Heart left ventricle (tissue), 16 donors: ENCODE measurements around the gene KNL1. TPM values are rescaled to one million over a fixed set of nuclear protein-coding genes. Genes with fewer than 3 reads are reported as not detected.
"Not testable (repeated sequence)": the region's sequence is repeated elsewhere in the genome, so short reads cannot be mapped to it uniquely, and the experiment has no call there.

Experiments used
- ATAC-seq, 4 donors: fragments of 200-7000 bp; cut with Tn5 transposase; one replicate each; pipeline ENCODE4 v1.9.1; 2020 to 2022; ENCODE audit warnings: moderate library complexity in 4 of 4, mild to moderate bottlenecking in 3 of 4, moderate number of reproducible peaks in 1 of 4
- DNase-seq, 5 donors: peaks; one replicate each; pipeline ENCODE4 v3.0.0-alpha.2; 2020
- H3K27ac ChIP-seq, 12 donors: fragments of 200-600 bp; sonication (generic) in 4 of 12; one replicate each; pipeline versions ENCODE4 v1.5.0 to v1.8.0; 2016 to 2022; ENCODE audit warnings: mild to moderate bottlenecking in 2 of 12
- H3K27me3 ChIP-seq, 9 donors: fragments of 200-600 bp; sonication (generic) in 2 of 9; one replicate each; pipeline versions ENCODE4 v1.5.1 to v1.8.0; 2016 to 2022; ENCODE audit warnings: mild to moderate bottlenecking in 3 of 9
- H3K36me3 ChIP-seq, 9 donors: fragments of 200-600 bp; sonication (generic) in 2 of 9; one replicate each; pipeline versions ENCODE4 v1.5.0 to v1.8.0; 2018 to 2022; ENCODE audit warnings: mild to moderate bottlenecking in 2 of 9
- H3K4me1 ChIP-seq, 12 donors: fragments of 200-600 bp; sonication (generic) in 4 of 12; one replicate each; pipeline versions ENCODE4 v1.5.0 to v1.8.0; 2016 to 2022; ENCODE audit warnings: mild to moderate bottlenecking in 3 of 12
- H3K4me3 ChIP-seq, 12 donors: fragments of 200-600 bp; sonication (generic) in 4 of 12; one replicate each; pipeline versions ENCODE4 v1.5.0 to v1.8.0; 2017 to 2022; ENCODE audit warnings: mild to moderate bottlenecking in 9 of 12, moderate library complexity in 4 of 12
- H3K9me3 ChIP-seq, 12 donors: fragments of 200-600 bp; sonication (generic) in 4 of 12; one replicate each; pipeline versions ENCODE4 v1.5.0 to v1.8.0; 2016 to 2022; ENCODE audit warnings: mild to moderate bottlenecking in 1 of 12
- POLR2A ChIP-seq, 2 donors: fragments of 450-650 bp; IDR thresholded peaks; one replicate each; pipeline ENCODE4 v1.6.1; 2017; ENCODE audit warnings: antibody characterized with exemption in 2 of 2, mild to moderate bottlenecking in 2 of 2, moderate library complexity in 2 of 2
- WGBS, 4 donors: extraction: QIAGEN DNeasy Blood & Tissue Kit in 2 of 4; methylation state at CpG; one replicate each; pipeline versions ENCODE4 v1.1.5 to v1.1.7; 2013 to 2018; 5-methylcytosine and 5-hydroxymethylcytosine counted together
- intact Hi-C, 10 donors: fragments of 100-400 bp; cut with DNase I; formaldehyde crosslinking; loops; one replicate each; pipeline versions ENCODE4 v1.11.1 to v1.14.2; 2022
- polyA plus RNA-seq, 2 donors: library from polyadenylated mRNA; stranded (reverse); fragments of 200-250 nt; gene quantifications; one replicate each; pipeline ENCODE4 v1.2.3, GENCODE V29; 2013
- total RNA-seq, 9 donors: library from RNA; depleted of rRNA in 2 of 9; stranded (reverse); fragments of >200 nt in 2 of 9; fragmentation: NEBNext Ultra II Directional in 3 of 9; extraction: Animal tissue kit (Norgen Biotek cat#: 25700) in 3 of 9; gene quantifications; one replicate each; pipeline versions ENCODE4 v1.1.0 to v1.2.4, GENCODE V29; 2016 to 2023
- TF ChIP-seq, protein P1 (sequence below), 12 donors: fragments of 200-600 bp; sonication (generic) in 4 of 12; IDR thresholded peaks; one replicate each; pipeline versions ENCODE4 v1.5.0 to v1.8.0; 2018 to 2022; ENCODE audit warnings: antibody characterized with exemption in 12 of 12, mild to moderate bottlenecking in 5 of 12
- donor health status: ischemic (EF 13 %, LVEDD 7.1; RV severe dilation, severe dysfunction).
- donor health status: healthy with polysubstance abuse.
- donor health status: DM: no; HTN: yes; CAD: no.
- donor health status: DM: no; HTN: no; CAD: no.
- donor health status: ischemic (EF 25% LVEDD 6.9; RV normal size, moderate dysfunction).
- donor health status: ischemic (EF 25% LVEDD 5.7; RV mildly dilated, moderate dysfunction).
- donor health status: healthy.
- donor health status: DM: yes; HTN: yes; CAD: no.
- donor health status: ischemic (EF 35%, LVEDD 5.7; RV mildly dilated, moderate dysfunction).
- donor health status: nonischemic (EF 11% LVEDD 7.7; RV severe dilation, severe dysfunction).
- donor health status: DM: yes; HTN: yes; CAD: no.
- donor health status: PGD.
- donor health status: ischemic (EF 29% LVEDD 5.4; RV normal size, mild dysfunction).
- donor health status: nonischemic (EF 23%, LVEDD 6.1; RV moderate dilation, normal function).

KNL1 gene
- total and polyA plus RNA-seq, 11 donors: 0.04 to 5.9 (median 0.62) TPM; not detected in 1

DNA sequence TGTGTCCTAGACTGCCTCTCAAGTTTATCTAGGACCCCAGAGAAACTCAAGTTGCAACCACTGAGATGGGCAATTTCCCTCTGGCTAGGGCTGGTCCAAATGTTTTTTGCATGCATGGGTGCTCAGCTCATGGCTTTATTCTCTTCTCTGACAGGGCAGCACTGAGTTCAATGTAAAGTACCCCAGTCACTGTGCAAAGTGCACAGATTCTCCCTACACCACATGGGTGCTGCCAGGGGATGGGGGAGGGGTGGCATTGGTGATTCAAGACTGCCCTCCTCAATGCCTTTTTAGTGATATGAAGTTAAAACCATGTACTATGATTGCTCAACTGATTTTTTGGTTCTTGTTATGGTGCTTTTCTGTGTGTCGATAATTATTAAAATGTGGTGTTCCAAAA lies 86.1 kb downstream of the KNL1 start:
- 95 to 100% (median 98%) methylated on average over 1 of the region's 1 CpG for WGBS, 4 donors
- no peak overlapping the region for H3K4me3 ChIP-seq
- H3K27me3 ChIP-seq: no peaks in the 10 kb centered on the region
- H3K4me1 ChIP-seq: no peaks in the 10 kb centered on the region
- TF ChIP-seq, protein P1, sequence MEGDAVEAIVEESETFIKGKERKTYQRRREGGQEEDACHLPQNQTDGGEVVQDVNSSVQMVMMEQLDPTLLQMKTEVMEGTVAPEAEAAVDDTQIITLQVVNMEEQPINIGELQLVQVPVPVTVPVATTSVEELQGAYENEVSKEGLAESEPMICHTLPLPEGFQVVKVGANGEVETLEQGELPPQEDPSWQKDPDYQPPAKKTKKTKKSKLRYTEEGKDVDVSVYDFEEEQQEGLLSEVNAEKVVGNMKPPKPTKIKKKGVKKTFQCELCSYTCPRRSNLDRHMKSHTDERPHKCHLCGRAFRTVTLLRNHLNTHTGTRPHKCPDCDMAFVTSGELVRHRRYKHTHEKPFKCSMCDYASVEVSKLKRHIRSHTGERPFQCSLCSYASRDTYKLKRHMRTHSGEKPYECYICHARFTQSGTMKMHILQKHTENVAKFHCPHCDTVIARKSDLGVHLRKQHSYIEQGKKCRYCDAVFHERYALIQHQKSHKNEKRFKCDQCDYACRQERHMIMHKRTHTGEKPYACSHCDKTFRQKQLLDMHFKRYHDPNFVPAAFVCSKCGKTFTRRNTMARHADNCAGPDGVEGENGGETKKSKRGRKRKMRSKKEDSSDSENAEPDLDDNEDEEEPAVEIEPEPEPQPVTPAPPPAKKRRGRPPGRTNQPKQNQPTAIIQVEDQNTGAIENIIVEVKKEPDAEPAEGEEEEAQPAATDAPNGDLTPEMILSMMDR (IDR thresholded peaks at IDR 0.05): no peak
- TF ChIP-seq POLR2A (IDR thresholded peaks at IDR 0.05): no peak
- no peaks in the 10 kb centered on the region for H3K36me3 ChIP-seq
- DNase-seq (no peak), ATAC-seq (no peak)
- H3K9me3 ChIP-seq: no peaks in the 10 kb centered on the region
- no peak overlapping the region for H3K27ac ChIP-seq
- intact Hi-C loops: no loop called here

DNA sequence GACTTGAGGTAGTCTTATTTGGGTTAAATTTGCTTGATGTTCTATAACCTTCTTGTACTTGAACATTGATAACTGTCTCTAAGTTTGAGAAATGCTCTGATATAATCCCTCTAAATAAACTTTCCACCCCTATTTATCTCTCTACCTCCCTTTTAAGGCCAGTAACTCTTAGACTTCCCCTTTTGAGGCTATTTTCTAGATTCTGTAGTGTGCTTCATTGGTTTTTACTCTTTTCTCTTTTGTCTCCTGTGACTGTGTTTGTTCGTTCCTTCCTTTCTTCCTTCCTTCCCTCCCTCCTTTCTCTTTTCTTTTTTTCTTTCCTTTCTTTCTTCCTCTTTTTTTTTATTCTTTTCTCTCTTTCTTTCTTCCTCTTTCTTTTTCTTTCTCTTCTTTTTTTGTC lies 86.9 kb downstream of the KNL1 start:
- 59 to 82% (median 71%) methylated on average over 1 of the region's 1 CpG for WGBS, 4 donors
- H3K4me3 ChIP-seq, H3K4me1 ChIP-seq, H3K27me3 ChIP-seq, H3K36me3 ChIP-seq, H3K9me3 ChIP-seq, H3K27ac ChIP-seq, ATAC-seq, intact Hi-C loops, DNase-seq: not testable (repeated sequence)

DNA sequence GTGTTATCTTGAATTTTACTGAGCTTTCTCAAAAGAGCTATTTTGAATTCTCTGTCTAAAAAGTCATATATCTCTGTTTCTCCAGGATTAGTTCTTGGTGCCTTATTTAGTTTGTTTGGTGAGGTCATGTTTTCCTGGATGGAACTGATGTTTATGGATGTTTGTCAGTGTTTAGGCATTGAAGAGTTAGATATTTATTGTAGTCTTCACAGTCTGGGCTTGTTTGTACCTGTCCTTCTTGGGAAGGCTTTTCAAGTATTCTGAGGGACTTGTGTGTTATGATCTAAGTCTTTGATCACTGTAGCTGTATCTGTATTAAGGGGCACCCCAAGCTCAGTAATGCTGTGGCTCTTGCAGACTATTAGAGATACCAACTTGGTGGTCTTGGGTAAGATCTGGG lies 90.3 kb downstream of the KNL1 start:
- ATAC-seq: no peak
- intact Hi-C loops: no loop called here
- no peaks in the 10 kb centered on the region for H3K9me3 ChIP-seq
- H3K4me1 ChIP-seq: no peaks in the 10 kb centered on the region
- H3K36me3 ChIP-seq: peaks cover 0 to 7% (median 0%) of the 10 kb centered on the region in 9 donors
- no peak for TF ChIP-seq POLR2A (IDR thresholded peaks at IDR 0.05)
- TF ChIP-seq, protein P1 (IDR thresholded peaks at IDR 0.05): no peak
- H3K4me3 ChIP-seq: no peak overlapping the region
- no peak for DNase-seq
- no peaks in the 10 kb centered on the region for H3K27me3 ChIP-seq
- no peak overlapping the region for H3K27ac ChIP-seq

DNA sequence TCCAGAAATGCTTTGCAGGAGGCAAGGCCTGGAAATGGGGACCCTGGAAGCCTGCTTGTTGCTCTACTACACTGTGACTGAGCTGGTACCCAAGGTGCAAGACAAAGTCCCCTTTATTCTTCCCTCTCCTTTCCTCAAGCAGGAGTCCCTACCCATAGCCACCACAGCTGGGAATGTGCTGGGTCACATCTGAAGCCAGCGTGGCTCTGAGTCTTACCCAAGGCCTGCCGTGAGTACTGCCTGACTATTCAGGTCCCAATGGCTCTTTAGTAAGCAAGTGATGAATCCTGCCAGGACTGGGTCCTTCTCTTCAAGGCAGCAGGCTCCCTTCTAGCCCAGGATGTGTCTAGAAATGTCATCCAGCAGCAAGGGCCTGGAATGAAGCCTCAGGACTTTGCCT lies 91.3 kb downstream of the KNL1 start:
- H3K36me3 ChIP-seq: peaks cover 0 to 13% (median 0%) of the 10 kb centered on the region in 9 donors
- WGBS, 4 donors: 93 to 95% (median 94%) methylated on average over 2 of the region's 2 CpGs
- H3K27ac ChIP-seq: no peak overlapping the region
- TF ChIP-seq, protein P1 (IDR thresholded peaks at IDR 0.05): no peak
- TF ChIP-seq POLR2A (IDR thresholded peaks at IDR 0.05): no peak
- H3K4me1 ChIP-seq: no peaks in the 10 kb centered on the region
- no peak overlapping the region for H3K4me3 ChIP-seq
- no peaks in the 10 kb centered on the region for H3K27me3 ChIP-seq
- H3K9me3 ChIP-seq: no peaks in the 10 kb centered on the region
- intact Hi-C loops: no loop called here
- ATAC-seq (no peak), DNase-seq (no peak)
